ENCODE measurements around the gene BDH2.

GRCh38 chr4:103123114-103123513, 23.5 kb upstream of the BDH2 start:
- TF ChIP-seq CTCF (IDR thresholded peaks at IDR 0.05; ENCODE audit: poor library complexity, severe bottlenecking): no peak
- no peak for TF ChIP-seq RAD21 (conservative IDR thresholded peaks at IDR 0.05)
- TF ChIP-seq EP300 (conservative IDR thresholded peaks at IDR 0.05; ENCODE audit: poor library complexity, severe bottlenecking): no peak
- TF ChIP-seq EZH2 (IDR thresholded peaks at IDR 0.05; ENCODE audit: borderline replicate concordance, insufficient read depth, low read length, poor library complexity, severe bottlenecking): no peak
- TF ChIP-seq POLR2AphosphoS5 (IDR thresholded peaks at IDR 0.05): no peak
